ENCODE results near the gene MMP21. TPM values are rescaled to one million over a fixed set of nuclear protein-coding genes. Genes with fewer than 3 reads are reported as not detected.

Gene MMP21
- polyA plus RNA-seq, 1 donor from 2014 or later: not detected

DNA sequence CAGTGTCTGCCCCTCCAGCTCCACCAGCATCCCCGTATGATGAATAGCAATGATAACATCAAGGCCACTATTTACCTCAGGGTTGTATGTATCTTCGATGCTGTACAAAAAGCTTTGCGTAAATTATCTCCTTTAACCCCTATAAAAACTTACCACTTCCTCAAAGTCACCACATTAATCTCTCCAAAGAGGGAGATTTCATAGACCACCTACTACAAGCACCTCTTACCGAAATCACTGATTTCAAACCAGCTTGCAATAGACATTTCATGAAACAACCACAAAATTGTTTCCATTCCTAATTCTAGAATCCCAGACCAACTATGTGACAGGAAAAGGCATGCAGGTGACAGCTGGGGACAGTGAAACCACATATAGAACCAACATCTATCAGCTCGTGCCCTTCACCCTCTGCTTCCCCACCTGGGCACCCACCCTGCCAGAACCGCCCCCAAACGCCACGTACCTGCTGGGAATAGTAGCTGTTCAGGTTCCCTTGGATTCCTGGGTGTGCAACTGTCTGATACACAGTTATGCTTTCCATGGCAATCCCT, 20.1 kb upstream of the MMP21 start:
- H3K4me2 ChIP-seq (ENCODE audit: low read length): no peak overlapping the region
- no peak overlapping the region for H3K4me3 ChIP-seq (ENCODE audit: low read length)
- no peaks in the 10 kb centered on the region for H3K36me3 ChIP-seq (ENCODE audit: insufficient read depth, low read length)
- no peaks in the 10 kb centered on the region for H3K79me2 ChIP-seq (replicated peaks; ENCODE audit: insufficient read depth, low read length)
- no peak overlapping the region for H3K9ac ChIP-seq (ENCODE audit: low read length)
- no peaks in the 10 kb centered on the region for H3K9me3 ChIP-seq (ENCODE audit: low read length)
- H4K20me1 ChIP-seq (ENCODE audit: insufficient read depth): no peaks in the 10 kb centered on the region
- H3K27me3 ChIP-seq (ENCODE audit: insufficient read depth, low read depth, low read length): no peaks in the 10 kb centered on the region
- H3K9me2 ChIP-seq (ENCODE audit: insufficient read depth, low read length): no peaks in the 10 kb centered on the region
- H3F3A ChIP-seq (ENCODE audit: insufficient read depth, low read length, poor library complexity, severe bottlenecking): no peaks in the 10 kb centered on the region
- H2AFZ ChIP-seq (ENCODE audit: low read depth, low read length): no peak overlapping the region
- no peak for TF ChIP-seq EP300 (conservative IDR thresholded peaks at IDR 0.05; ENCODE audit: poor library complexity, severe bottlenecking)
- H3K27ac ChIP-seq (ENCODE audit: low read length): no peak overlapping the region

- no peaks in the 10 kb centered on the region for H3K36me3 ChIP-seq (ENCODE audit: insufficient read depth, low read length)
- H3K9me2 ChIP-seq (ENCODE audit: insufficient read depth, low read length): no peaks in the 10 kb centered on the region
- no peaks in the 10 kb centered on the region for H3K79me2 ChIP-seq (replicated peaks; ENCODE audit: insufficient read depth, low read length)
- H3K9ac ChIP-seq (ENCODE audit: low read length): no peak overlapping the region
- TF ChIP-seq RAD21 (conservative IDR thresholded peaks at IDR 0.05) (no peak), MXI1 (conservative IDR thresholded peaks at IDR 0.05; ENCODE audit: poor library complexity, severe bottlenecking) (no peak), SMC3 (conservative IDR thresholded peaks at IDR 0.05; ENCODE audit: poor library complexity) (no peak), EP300 (conservative IDR thresholded peaks at IDR 0.05; ENCODE audit: poor library complexity, severe bottlenecking) (no peak), TAF1 (IDR thresholded peaks at IDR 0.05; ENCODE audit: low read depth) (no peak), POLR2AphosphoS5 (IDR thresholded peaks at IDR 0.05) (no peak), EZH2 (IDR thresholded peaks at IDR 0.05; ENCODE audit: borderline replicate concordance, insufficient read depth, low read length, poor library complexity, severe bottlenecking) (no peak)
- TF ChIP-seq, protein P1, sequence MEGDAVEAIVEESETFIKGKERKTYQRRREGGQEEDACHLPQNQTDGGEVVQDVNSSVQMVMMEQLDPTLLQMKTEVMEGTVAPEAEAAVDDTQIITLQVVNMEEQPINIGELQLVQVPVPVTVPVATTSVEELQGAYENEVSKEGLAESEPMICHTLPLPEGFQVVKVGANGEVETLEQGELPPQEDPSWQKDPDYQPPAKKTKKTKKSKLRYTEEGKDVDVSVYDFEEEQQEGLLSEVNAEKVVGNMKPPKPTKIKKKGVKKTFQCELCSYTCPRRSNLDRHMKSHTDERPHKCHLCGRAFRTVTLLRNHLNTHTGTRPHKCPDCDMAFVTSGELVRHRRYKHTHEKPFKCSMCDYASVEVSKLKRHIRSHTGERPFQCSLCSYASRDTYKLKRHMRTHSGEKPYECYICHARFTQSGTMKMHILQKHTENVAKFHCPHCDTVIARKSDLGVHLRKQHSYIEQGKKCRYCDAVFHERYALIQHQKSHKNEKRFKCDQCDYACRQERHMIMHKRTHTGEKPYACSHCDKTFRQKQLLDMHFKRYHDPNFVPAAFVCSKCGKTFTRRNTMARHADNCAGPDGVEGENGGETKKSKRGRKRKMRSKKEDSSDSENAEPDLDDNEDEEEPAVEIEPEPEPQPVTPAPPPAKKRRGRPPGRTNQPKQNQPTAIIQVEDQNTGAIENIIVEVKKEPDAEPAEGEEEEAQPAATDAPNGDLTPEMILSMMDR (IDR thresholded peaks at IDR 0.05; ENCODE audit: poor library complexity, severe bottlenecking): no peak
- TF ChIP-seq, protein P2, sequence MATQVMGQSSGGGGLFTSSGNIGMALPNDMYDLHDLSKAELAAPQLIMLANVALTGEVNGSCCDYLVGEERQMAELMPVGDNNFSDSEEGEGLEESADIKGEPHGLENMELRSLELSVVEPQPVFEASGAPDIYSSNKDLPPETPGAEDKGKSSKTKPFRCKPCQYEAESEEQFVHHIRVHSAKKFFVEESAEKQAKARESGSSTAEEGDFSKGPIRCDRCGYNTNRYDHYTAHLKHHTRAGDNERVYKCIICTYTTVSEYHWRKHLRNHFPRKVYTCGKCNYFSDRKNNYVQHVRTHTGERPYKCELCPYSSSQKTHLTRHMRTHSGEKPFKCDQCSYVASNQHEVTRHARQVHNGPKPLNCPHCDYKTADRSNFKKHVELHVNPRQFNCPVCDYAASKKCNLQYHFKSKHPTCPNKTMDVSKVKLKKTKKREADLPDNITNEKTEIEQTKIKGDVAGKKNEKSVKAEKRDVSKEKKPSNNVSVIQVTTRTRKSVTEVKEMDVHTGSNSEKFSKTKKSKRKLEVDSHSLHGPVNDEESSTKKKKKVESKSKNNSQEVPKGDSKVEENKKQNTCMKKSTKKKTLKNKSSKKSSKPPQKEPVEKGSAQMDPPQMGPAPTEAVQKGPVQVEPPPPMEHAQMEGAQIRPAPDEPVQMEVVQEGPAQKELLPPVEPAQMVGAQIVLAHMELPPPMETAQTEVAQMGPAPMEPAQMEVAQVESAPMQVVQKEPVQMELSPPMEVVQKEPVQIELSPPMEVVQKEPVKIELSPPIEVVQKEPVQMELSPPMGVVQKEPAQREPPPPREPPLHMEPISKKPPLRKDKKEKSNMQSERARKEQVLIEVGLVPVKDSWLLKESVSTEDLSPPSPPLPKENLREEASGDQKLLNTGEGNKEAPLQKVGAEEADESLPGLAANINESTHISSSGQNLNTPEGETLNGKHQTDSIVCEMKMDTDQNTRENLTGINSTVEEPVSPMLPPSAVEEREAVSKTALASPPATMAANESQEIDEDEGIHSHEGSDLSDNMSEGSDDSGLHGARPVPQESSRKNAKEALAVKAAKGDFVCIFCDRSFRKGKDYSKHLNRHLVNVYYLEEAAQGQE (IDR thresholded peaks at IDR 0.05; ENCODE audit: borderline replicate concordance): no peak
- no peak overlapping the region for H3K4me3 ChIP-seq (ENCODE audit: low read length)
- no peak overlapping the region for H3K27ac ChIP-seq (ENCODE audit: low read length)
- no peak overlapping the region for H2AFZ ChIP-seq (ENCODE audit: low read depth, low read length)
- H3F3A ChIP-seq (ENCODE audit: insufficient read depth, low read length, poor library complexity, severe bottlenecking): no peaks in the 10 kb centered on the region
- H3K9me3 ChIP-seq (ENCODE audit: low read length): no peaks in the 10 kb centered on the region
- H3K4me2 ChIP-seq (ENCODE audit: low read length): no peak overlapping the region
- no peaks in the 10 kb centered on the region for H4K20me1 ChIP-seq (ENCODE audit: insufficient read depth)
- H3K27me3 ChIP-seq (ENCODE audit: insufficient read depth, low read depth, low read length): no peaks in the 10 kb centered on the region
Observed at GRCh38 chr10:125795128-125795527, 19.5 kb upstream of the MMP21 start.

Data from neural cell (in vitro differentiated cells).